ENCODE data around the gene COL1A1.
A peak's percentile ranks its signal among the peaks of the same experiment; 100 is the strongest.

Gene COL1A1

DNA sequence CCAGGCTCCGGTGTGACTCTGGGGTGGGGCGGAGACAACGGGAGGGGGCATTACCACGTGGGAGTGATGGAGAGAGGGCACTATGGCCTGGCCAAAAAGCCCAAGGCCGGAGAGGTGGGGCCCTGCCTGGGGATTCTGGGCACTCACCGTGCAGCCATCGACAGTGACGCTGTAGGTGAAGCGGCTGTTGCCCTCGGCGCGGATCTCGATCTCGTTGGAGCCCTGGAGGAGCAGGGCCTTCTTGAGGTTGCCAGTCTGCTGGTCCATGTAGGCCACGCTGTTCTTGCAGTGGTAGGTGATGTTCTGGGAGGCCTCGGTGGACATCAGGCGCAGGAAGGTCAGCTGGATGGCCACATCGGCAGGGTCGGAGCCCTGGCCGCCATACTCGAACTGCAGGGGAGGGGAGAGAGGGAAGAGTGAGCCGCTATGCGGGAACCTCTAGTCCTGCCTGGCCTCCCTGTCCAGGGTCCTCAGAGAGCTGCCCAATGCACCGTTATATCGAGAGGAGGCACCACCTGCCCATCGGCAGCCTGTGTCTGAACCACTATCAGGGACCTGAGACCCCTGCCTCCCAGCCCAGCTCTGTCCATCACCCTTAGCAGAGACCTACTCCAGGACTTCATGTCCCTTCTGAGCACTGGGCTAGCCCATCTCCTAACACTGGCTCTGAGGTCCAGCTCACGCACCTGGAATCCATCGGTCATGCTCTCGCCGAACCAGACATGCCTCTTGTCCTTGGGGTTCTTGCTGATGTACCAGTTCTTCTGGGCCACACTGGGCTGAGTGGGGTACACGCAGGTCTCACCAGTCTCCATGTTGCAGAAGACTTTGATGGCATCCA is 15.6 kb downstream of the COL1A1 start:
- DNase-seq: no peak

DNA sequence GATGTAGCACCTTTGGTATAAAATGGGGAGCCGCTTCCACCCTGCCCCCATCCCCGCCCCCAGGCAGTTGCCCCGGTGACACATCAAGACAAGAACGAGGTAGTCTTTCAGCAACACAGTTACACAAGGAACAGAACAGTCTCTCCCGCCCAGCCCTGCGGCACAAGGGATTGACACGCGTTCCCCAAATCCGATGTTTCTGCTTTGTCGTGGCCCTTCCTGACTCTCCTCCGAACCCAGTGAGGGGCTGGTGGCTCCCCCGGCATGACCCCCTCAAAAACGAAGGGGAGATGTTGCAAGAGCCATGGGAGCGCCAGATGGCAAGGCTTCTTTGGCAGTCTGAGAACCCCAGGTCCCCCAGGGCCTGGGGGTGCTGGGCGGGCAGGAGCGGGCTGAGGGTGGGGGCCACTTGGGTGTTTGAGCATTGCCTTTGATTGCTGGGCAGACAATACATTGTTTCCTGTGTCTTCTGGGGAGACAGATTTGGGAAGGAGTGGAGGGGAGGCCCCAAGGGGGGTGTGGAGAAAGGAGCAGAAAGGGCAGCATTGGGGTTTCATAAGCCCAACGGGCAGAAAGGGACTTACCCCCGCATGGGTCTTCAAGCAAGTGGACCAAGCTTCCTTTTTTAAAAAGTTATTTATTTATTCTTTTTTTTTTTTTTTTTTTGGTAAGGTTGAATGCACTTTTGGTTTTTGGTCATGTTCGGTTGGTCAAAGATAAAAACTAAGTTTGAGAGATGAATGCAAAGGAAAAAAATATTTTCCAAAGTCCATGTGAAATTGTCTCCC is 16.6 kb downstream of the COL1A1 start:
- no peak for DNase-seq

DNA sequence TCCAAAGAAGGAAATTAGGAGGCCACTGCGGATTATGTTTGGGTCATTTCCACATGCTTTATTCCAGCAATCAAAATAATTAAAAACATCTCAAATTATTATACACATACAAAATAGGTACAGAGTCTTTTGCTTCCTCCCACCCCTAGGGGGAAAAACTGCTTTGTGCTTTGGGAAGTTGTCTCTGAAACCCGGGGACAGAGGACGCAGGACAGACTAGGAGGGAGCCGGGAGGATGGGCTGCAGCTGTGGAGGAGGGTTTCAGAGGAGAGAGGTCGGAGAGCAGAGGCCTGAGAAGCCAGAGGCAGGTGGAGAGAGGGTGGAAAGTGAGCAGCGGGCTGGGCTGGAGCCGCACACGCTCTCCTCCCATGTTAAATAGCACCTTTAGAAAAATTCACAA is 17.4 kb downstream of the COL1A1 start:
- no peak for DNase-seq

- DNase-seq: no peak
Measured at GRCh38 chr17:50183421-50183994, 17.9 kb downstream of the COL1A1 start.

GRCh38 chr17:50182783-50183420 is 18.5 kb downstream of the COL1A1 start:
- no peak for DNase-seq

DNA sequence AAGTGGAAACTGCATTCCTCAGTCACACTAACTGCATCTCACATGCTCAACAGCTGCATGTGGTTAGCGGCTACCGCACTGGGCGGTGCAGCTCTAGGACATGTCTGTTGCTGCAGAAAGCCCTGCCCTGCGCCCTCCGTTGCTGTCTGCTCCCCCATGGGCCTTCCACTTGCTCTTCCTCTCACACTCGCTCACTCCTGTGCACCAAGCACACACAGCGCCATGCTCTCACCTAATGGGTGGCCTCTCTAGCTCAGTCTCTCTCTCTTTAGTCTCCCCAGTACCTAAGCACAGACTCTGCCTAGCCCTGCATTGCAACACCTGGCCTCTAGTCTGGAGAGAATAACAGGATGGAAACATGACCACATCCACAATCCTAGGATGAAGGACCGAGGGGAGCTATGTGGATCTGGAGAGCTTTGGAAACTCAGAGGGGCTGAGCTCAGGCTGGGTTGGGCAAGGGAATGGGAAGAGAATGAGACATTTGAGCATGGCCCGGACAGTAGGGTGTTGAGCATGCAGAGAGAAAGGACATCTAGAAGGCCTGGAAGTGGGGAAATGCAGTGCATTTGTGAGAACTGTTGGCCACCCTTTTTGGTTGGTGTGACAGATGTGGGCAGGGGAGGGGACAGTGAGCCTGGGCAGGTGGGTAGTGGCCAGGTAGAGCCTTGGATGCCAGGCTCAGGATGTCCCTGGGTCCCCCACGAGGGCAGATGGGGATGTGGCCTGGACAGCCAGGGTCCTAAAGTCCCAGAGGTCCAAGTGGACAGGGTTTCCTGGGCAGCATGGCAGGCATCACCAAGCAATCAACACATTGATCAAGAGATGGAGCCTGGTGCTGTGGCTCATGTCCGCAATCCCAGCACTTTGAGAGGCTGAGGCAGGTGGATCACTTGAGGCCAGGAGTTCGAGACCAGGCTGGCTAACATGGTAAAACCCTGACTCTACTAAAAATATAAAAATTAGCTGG is 19.6 kb downstream of the COL1A1 start:
- DNase-seq: no peak

- no peak for DNase-seq
Measured at GRCh38 chr17:50181144-50181543, 20.3 kb downstream of the COL1A1 start.

- no peak for DNase-seq
Measured at GRCh38 chr17:50180620-50181019, 20.8 kb downstream of the COL1A1 start.

GRCh38 chr17:50180111-50180510 is 21.3 kb downstream of the COL1A1 start:
- DNase-seq: no peak

- DNase-seq: peak; percentile 68
Measured at GRCh38 chr17:50177983-50178834, 23.2 kb downstream of the COL1A1 start.

- DNase-seq: no peak
Measured at GRCh38 chr17:50177476-50177875, 24.0 kb downstream of the COL1A1 start.

GRCh38 chr17:50176559-50177357 is 24.7 kb downstream of the COL1A1 start:
- DNase-seq: no peak

DNA sequence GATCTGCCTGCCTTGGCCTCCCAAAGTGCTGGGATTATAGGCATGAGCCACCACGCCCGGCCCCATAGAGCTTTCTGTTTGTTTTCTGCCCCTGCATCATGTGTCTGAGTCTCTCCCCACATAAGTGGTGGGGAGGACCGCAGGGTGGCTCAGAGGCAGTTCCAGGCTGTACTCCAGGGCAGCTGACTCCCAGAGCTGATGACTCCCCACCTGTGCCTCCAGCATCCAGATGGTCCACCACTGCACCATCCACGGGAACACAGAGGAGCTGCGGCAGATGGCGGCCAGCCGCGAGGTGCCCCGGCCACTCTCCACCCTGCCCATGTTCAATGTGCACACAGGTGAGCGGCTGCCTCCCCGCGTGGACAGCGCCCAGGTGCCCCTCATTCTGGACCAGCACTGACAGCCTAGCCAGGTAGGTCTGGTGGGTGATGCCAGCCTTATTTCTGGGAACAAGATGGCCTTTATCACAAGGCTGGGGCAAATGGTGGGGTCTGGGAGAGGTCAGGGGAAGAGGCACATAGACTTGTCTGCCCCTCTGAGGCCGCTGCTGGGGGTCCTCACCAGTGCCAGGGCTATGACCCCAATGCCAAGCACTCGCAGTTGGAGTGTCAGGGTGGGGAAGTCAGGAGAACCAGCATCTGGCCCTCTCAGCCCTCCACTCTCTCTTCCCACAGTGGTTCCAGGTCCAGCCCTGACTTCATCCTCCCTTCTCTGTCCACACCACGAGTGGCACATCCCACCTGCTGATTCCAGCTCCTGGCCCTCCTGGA is 26.2 kb downstream of the COL1A1 start:
- no peak for DNase-seq

GRCh38 chr17:50174444-50174843 is 27.0 kb downstream of the COL1A1 start:
- DNase-seq: no peak

GRCh38 chr17:50173335-50173941 is 28.0 kb downstream of the COL1A1 start:
- DNase-seq: no peak

- no peak for DNase-seq
Measured at GRCh38 chr17:50172936-50173334, 28.5 kb downstream of the COL1A1 start.

DNA sequence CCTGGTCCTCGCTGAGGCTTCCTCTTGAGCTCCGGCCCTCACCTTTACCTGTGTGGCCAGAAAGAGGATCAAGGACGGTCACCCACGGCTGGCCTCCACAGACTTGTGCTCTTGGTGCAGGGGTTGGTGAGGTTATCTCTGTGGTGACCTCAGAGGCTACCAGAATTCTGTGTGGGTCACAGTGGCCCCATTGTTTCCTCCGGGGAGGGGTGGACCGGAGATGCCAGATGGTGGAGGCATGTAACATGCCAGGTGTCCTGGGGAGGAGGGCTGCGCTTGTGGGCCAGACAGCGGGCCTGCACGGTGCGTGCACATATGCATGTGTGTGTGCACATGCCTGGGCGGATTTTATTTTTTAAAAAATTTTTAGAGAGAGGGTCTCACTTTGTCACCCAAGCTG is 29.3 kb downstream of the COL1A1 start:
- no peak for DNase-seq

- DNase-seq: no peak
Measured at GRCh38 chr17:50171371-50172071, 29.9 kb downstream of the COL1A1 start.

All from activated CD8-positive, alpha-beta memory T cell treated with anti-CD3 and anti-CD28 coated beads, Interleukin-2, amount 50 U/mL, for 48 hours (primary cell).